Urinary bladder (tissue), 4 donors: ENCODE results near the gene ADAMTS7. TPM values are rescaled to one million over a fixed set of nuclear protein-coding genes. Genes with fewer than 3 reads are reported as not detected.
"Not testable (repeated sequence)": the region's sequence is repeated elsewhere in the genome, so short reads cannot be mapped to it uniquely, and the experiment has no call there.

Experiments used
- DNase-seq: peaks from one replicate; pipeline ENCODE4 v3.0.0-alpha.2; 2015; ENCODE audit errors: extremely low spot score
- H3K27ac ChIP-seq: one replicate; pipeline ENCODE4 v1.5.1; 2013; ENCODE audit warnings: low read depth, mild to moderate bottlenecking, moderate library complexity
- H3K36me3 ChIP-seq: one replicate; pipeline ENCODE4 v1.6.1; 2013; ENCODE audit warnings: mild to moderate bottlenecking, moderate library complexity; ENCODE audit not compliant: insufficient read depth
- H3K4me1 ChIP-seq: one replicate; pipeline ENCODE4 v1.6.1; 2013; ENCODE audit warnings: mild to moderate bottlenecking, moderate library complexity; ENCODE audit not compliant: insufficient read depth
- H3K4me3 ChIP-seq: one replicate; pipeline ENCODE4 v1.5.1; 2013; ENCODE audit warnings: low read depth, low read length
- WGBS: extraction: QIAGEN DNeasy Blood & Tissue Kit; methylation state at CpG from one replicate; pipeline ENCODE4 v1.1.7; 2013; 5-methylcytosine and 5-hydroxymethylcytosine counted together
- polyA plus RNA-seq: library from polyadenylated mRNA; stranded (reverse); fragments of 200-250 nt; gene quantifications from one replicate; pipeline ENCODE4 v1.2.3, GENCODE V29; 2013
- total RNA-seq: library from RNA; depleted of rRNA; stranded (reverse); fragments of >200 nt; gene quantifications from one replicate; pipeline ENCODE4 v1.2.3, GENCODE V29; 2014
- donor health status: healthy with polysubstance abuse.
- donor health status: healthy.

The ADAMTS7 gene
- total and polyA plus RNA-seq, 2 donors: 3.3 to 9.6 TPM

DNA sequence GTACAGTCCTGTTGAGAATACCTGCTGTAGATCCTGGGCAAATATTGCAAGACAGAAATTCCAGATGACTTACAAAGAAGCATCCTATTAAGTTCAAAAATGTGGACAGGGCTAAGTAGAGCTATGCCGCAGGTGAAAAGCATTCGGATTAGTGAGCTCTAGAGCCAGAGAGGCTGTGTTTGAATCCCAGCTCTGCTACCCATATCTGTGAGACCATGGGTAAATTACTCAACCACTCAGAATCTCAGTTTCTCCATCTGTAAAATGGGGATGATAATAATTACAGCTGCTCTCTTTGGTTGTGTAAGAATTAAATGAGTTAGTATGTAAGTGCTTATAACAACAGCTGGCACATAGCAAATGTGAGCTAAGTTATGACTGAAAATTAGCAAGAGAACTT, 3.9 kb downstream of the ADAMTS7 start:
- Histone ChIP-seq H3K4me3 (no peak overlapping the region), H3K36me3 (no peaks in the 10 kb centered on the region), H3K27ac (no peak overlapping the region), H3K4me1 (no peaks in the 10 kb centered on the region)
- WGBS: 98% methylated on average over 2 of the region's 2 CpGs
- no peak for DNase-seq

DNA sequence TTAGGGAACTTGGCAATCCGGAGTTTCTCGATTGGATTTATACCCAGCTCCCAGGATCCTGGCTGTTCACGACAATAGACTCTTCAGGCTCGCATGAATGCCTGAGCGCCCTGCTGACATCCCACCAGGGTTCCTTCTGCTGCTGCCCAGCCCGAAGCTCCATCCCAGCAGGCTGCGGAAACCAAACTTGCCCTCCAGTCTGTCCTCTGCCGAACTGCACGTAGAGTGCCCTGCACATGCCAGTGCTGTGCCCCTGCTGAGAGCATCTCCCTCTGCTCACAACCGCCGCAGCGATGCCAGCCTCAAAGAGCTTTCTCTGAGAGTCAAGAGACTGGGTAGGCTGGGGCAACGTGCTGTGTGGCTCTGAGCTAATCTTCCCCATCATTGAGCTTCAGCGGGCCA, 6.9 kb downstream of the ADAMTS7 start:
- Histone ChIP-seq H3K36me3 (no peaks in the 10 kb centered on the region), H3K4me3 (no peak overlapping the region), H3K27ac (no peak overlapping the region), H3K4me1 (no peaks in the 10 kb centered on the region)
- WGBS: 76% methylated on average over 14 of the region's 14 CpGs
- DNase-seq: no peak

DNA sequence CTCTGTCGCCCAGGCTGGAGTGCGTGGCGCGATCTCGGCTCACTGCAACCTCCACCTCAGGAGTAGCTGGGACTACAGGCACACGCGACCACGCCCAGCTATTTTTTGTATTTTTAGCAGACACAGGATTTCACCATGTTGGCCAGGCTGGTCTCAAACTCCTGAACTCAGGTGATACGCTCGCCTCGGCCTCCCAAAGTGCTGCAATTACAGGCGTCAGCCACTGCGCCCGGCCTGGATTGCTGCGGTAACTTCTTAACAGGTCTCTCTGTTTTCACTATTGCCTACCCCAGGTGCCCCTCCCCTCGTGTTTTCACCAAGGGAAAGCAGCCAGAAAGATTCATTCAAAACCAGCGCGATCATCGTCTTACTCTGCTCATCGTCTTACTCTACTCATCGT, 10.5 kb downstream of the ADAMTS7 start:
- Histone ChIP-seq H3K4me3 (no peak overlapping the region), H3K4me1 (no peaks in the 10 kb centered on the region), H3K27ac (no peak overlapping the region), H3K36me3 (no peaks in the 10 kb centered on the region)
- WGBS: 93% methylated on average over 21 of the region's 21 CpGs
- no peak for DNase-seq

DNA sequence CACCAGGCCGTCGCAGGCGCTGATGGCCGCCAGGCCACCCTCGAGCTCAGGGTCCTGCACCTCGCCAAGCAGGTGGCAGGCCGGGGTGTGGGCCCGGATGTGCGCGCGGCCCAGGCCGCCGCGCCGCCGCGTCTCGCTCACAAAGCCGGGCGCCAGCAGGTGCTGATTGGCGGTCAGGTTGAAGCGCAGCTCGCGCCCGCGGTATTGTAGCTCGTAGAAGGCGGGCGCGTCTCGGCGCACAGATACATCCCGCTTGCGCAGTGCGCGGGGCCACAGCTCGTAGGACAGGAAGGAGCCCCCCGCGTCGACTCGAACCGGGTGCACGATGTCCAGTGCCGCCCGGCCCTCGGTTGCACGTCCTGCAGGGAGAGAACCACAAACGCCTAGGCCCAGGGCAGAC, 11.1 kb downstream of the ADAMTS7 start:
- Histone ChIP-seq H3K27ac (no peak overlapping the region), H3K4me3 (no peak overlapping the region), H3K4me1 (no peaks in the 10 kb centered on the region), H3K36me3 (no peaks in the 10 kb centered on the region)
- no peak for DNase-seq
- WGBS: 90% methylated on average over 48 of the region's 48 CpGs

DNA sequence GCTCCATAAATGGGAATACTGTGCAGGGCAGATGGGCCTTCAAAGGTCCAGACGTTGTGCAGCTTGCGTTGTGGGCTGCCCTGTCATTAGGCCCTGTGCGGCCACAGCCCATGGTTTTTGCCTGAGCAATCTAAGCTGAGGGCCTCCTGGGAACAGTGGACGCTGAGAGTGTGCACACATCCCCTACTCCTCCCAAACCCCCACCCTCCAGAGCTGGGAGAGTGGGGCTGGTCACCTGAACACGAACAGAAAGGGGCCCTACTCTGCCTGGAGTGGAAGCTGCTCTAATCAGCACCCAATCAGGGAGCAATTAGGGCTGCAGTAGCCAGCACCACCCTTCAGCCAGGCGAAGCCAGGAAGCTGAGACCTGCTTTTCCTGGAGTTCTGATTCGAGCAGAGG, 12.2 kb downstream of the ADAMTS7 start:
- DNase-seq, H3K36me3 ChIP-seq, H3K4me1 ChIP-seq, H3K27ac ChIP-seq, H3K4me3 ChIP-seq: not testable (repeated sequence)
- WGBS: 87% methylated on average over 2 of the region's 7 CpGs

DNA sequence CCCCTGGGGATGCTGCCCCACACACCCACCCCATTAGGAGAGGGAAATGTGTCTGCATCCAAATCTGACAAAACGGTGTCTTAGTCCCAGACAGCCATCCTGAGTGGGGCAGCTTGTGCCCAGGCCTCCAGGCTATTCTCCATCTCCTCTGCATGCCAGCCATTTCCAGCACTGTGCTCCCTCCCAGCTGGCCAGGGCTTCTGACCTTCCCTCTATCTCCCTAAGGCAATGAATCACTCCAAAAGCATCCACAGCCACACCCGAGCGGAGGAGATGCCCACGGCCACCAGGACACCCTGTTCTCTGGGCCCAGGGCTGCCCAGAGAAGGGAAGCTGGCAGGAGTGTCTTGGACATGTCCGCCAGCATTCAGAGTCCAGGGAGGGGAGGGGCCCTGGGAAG, 12.9 kb downstream of the ADAMTS7 start:
- H3K36me3 ChIP-seq, H3K4me3 ChIP-seq, DNase-seq, H3K27ac ChIP-seq, H3K4me1 ChIP-seq: not testable (repeated sequence)
- 67% methylated on average over 5 of the region's 5 CpGs for WGBS

DNA sequence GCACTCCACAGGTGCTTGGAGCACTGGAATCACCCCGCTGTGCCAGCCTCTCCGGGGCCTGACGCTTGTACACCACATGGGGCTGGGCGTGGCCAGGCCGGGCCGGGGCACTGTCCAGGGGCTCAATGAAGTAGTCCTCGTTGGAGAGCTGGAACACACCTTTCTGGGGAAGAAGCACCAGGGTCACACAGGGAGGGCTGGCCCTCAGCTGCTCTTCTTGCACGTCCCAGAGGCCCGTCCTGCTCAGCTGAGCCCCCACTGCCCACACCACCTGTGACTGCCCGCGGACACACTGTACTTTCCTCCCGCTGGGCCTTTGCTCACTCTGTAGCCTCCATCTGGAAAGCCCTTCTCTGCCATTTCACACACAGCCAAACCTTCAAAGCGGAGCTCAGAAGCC, 13.3 kb downstream of the ADAMTS7 start:
- DNase-seq: no peak
- WGBS: 93% methylated on average over 13 of the region's 13 CpGs
- Histone ChIP-seq H3K36me3 (no peaks in the 10 kb centered on the region), H3K27ac (no peak overlapping the region), H3K4me3 (no peak overlapping the region), H3K4me1 (no peaks in the 10 kb centered on the region)

DNA sequence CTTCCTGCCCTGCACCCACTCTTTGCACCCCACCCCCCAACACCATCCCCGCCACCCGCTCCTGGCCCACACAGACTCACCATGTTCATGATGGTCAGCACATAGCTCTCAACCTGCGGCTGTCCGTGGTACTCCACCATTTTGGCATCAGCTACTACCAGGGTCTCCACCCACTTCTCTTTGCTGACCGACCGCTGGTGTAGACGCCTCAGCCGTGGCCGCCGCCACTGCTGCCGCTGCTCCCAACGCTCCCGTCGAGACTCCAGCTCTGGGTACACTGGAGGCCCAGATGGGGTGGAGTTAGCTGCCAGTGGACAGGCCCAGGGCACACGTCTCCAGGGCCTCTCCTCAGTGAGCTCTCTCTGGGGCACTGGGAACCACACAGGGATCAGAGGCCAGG, 14.8 kb downstream of the ADAMTS7 start:
- WGBS: 96% methylated on average over 15 of the region's 15 CpGs
- Histone ChIP-seq H3K27ac (no peak overlapping the region), H3K4me1 (no peaks in the 10 kb centered on the region), H3K4me3 (no peak overlapping the region), H3K36me3 (no peaks in the 10 kb centered on the region)
- no peak for DNase-seq

DNA sequence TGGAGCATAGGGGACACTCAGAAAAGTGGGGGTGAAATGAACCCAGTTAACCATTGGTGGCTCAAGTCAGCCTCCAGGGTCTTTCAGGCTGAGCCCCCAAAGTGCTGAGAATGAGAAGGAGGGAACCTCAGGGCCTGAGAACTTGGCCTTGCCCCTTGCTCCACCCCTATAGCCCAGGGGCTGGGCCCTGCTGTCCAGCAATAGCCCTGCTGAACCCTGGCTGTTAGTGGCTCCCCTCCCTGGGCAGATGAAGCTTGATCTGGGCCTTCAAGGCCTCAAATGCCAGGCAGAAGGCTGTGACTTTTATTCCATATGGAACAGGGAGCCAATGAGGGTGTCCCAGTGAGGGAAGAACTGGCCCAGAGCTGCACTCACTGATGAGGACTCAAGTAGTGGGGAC, 16.2 kb downstream of the ADAMTS7 start:
- H3K4me1 ChIP-seq: no peaks in the 10 kb centered on the region
- no peak overlapping the region for H3K4me3 ChIP-seq
- no peak for DNase-seq
- H3K27ac ChIP-seq: no peak overlapping the region
- H3K36me3 ChIP-seq: no peaks in the 10 kb centered on the region

DNA sequence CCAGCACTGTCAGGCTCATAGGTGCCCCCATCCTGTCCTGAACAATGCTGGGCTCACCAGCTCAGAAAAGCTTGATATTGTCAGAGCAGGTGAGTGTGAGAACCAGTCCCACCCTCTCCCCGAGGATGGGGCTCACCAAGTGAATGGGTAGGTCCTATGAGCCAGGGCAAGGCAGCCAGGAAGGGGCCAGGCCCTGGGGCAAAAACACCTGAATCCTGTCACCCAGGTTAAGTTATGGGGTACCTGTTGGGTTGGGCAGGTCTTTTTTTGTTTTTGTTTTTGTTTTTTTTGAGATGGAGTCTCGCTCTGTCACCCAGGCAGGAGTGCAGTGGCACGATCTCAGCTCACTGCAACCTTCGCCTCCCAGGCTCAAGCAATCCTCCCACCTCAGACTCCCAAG, 16.8 kb downstream of the ADAMTS7 start:
- H3K27ac ChIP-seq, H3K36me3 ChIP-seq, DNase-seq, H3K4me3 ChIP-seq, H3K4me1 ChIP-seq: not testable (repeated sequence)
- WGBS: 97% methylated on average over 4 of the region's 4 CpGs

DNA sequence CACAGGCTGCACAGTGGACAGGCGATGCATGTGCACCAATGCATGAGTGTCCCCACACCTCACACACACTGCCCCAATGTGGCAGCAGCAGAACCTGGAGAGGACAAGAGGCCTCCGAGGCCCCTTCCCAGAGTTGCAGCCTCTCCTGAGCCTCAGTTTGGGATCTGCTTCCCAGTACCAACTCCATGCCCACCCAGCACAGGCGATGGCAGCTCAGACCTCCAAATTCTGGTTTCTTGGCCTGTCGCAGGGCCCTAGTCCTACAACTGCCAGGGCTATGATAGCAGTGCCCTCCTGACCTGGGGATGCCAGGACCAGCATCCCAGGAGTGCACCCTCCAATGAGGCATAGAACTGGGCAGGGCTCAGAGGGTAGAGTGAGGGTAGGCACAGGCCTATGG, 19.9 kb downstream of the ADAMTS7 start:
- Histone ChIP-seq H3K36me3 (no peaks in the 10 kb centered on the region), H3K4me1 (no peaks in the 10 kb centered on the region), H3K27ac (no peak overlapping the region), H3K4me3 (no peak overlapping the region)
- no peak for DNase-seq
- WGBS: 98% methylated on average over 4 of the region's 4 CpGs

DNA sequence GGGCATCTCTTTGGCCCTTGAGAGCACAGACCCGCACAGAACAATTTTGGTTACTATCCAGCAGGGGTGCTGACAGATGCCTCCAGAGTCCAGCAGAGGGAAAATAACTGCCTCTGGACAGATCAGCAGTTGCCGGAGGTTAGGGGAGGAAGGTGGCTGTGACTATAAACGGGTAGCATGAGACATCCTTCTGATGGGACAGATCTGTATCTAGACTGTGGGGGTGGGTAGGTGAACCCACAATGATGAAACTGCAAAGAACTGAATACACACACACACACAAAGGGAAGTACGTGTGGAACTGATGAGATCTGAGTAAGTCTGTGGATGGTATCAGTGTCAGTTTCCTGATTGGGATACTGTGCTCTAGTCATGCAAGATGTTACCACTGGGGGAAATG, 21.2 kb downstream of the ADAMTS7 start:
- 69% methylated on average over 4 of the region's 4 CpGs for WGBS
- no peak for DNase-seq
- Histone ChIP-seq H3K4me3 (no peak overlapping the region), H3K36me3 (no peaks in the 10 kb centered on the region), H3K27ac (no peak overlapping the region), H3K4me1 (no peaks in the 10 kb centered on the region)

DNA sequence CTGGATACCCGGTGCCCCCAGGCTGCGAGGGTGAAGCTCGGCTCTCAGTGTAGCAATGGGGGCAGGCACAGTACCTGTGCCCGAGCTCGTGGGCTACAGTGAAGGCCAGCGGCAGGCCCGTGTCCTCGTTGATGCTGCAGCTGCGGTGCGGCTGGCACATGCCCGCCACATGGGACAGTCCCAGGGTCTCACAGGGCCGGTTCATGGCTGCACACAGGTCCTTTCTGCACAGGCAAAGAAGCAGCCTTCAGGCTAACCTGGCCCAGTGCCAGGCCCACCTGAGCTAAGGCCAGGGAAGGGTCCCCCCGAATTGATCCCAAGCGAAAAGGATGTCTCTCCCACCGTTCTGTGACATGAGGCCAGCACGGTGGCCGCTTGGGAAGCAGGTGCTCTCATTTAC, 21.6 kb downstream of the ADAMTS7 start:
- no peak for DNase-seq
- no peak overlapping the region for H3K27ac ChIP-seq
- no peaks in the 10 kb centered on the region for H3K36me3 ChIP-seq
- H3K4me1 ChIP-seq: no peaks in the 10 kb centered on the region
- no peak overlapping the region for H3K4me3 ChIP-seq
- 88% methylated on average over 17 of the region's 17 CpGs for WGBS

DNA sequence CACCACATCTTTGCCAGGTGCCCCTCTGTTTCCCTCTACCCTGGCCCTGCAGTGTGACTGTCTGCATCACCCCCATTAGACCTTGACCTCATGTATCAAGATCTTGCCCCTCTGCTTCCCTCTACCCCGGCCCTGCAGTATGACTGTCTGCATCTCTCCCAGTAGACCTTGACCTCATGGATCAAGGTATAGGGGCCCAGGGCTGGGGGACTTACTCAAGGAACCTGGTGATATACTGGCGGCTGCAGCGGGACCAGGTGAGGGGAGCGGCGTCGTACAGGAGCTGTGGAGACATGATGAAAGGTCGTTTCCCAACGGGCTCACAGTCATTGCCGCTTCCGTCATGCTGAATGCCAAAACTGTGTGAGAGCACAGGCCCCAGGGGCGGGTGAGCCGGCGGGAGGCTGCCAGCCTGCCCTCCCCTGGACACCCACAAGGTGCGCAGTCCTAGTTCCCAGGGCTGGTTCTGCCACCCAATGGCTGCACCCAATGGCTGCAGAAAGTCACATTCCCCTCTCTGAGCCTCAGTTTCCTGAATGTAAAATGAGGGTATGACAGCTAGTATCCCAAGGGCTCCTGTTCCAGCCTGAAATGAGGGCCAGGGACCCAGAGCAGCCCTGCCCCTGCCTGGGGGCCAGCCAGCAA, 23.1 kb downstream of the ADAMTS7 start:
- no peak overlapping the region for H3K27ac ChIP-seq
- 92% methylated on average over 14 of the region's 14 CpGs for WGBS
- DNase-seq: no peak
- H3K36me3 ChIP-seq: no peaks in the 10 kb centered on the region
- H3K4me1 ChIP-seq: no peaks in the 10 kb centered on the region
- no peak overlapping the region for H3K4me3 ChIP-seq

DNA sequence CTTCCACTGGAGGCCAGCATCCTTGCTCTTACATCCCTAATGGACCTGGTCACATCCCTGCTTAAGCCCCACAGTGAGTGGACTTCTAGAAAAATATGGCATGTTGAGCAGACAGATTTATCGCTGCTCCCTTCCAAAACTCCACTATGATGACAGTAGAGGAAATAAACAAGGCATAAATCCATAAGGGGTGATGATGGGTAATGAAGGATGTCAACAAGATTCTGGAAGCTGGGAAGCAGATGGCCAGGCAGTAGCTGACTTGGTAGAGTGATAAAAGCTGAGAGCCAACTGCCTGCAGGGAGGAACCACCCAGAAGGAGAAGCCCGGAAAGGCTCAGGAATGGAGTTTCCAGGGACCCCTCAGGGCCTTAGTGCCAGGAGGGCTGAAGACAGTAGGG, 28.9 kb downstream of the ADAMTS7 start:
- 89% methylated on average over 2 of the region's 2 CpGs for WGBS
- not testable (repeated sequence) for H3K4me3 ChIP-seq, H3K36me3 ChIP-seq, DNase-seq, H3K4me1 ChIP-seq, H3K27ac ChIP-seq
